Colonic mucosa (tissue), 4 donors: ENCODE results near the gene CACNA1D. TPM values are rescaled to one million over a fixed set of nuclear protein-coding genes. Genes with fewer than 3 reads are reported as not detected.

Source experiments
- DNase-seq: peaks from one replicate; pipeline ENCODE4 v3.0.0-alpha.2; 2020
- H3K27ac ChIP-seq: fragments of 200-600 bp; one replicate; pipeline ENCODE4 v1.8.0; 2021
- H3K27me3 ChIP-seq: fragments of 200-600 bp; one replicate; pipeline ENCODE4 v1.8.0; 2021
- H3K36me3 ChIP-seq: fragments of 200-600 bp; one replicate; pipeline ENCODE4 v1.8.0; 2021
- H3K4me1 ChIP-seq: fragments of 200-600 bp; one replicate; pipeline ENCODE4 v1.8.0; 2021; ENCODE audit warnings: mild to moderate bottlenecking
- H3K4me3 ChIP-seq: fragments of 200-600 bp; one replicate; pipeline ENCODE4 v1.8.0; 2021
- H3K9ac ChIP-seq, 2 donors: one replicate each; pipeline ENCODE4 v1.7.0; 2013; ENCODE audit warnings: control low read depth in 2 of 2, low read depth in 2 of 2, low read length in 2 of 2
- H3K9me3 ChIP-seq: fragments of 200-600 bp; one replicate; pipeline ENCODE4 v1.8.0; 2021
- CTCF ChIP-seq: fragments of 200-600 bp; IDR thresholded peaks from one replicate; pipeline ENCODE4 v1.8.0; 2022; ENCODE audit warnings: antibody characterized with exemption, mild to moderate bottlenecking
- intact Hi-C: fragments of 100-400 bp; cut with DNase I; formaldehyde crosslinking; loops from one replicate; pipeline ENCODE4 v1.14.1; 2022
- total RNA-seq, 2 donors: library from RNA; stranded (reverse); fragmentation: NEBNext Ultra II Directional in 1 of 2; extraction: Animal tissue kit (Norgen Biotek cat#: 25700) in 1 of 2; gene quantifications; one replicate each; pipeline ENCODE4 v1.2.1, GENCODE V29; 2021
- donor health status: healthy.
- donor health status: DM: no; HTN: no; CAD: no.
- donor health status: DM: no; HTN: no; CAD: no.

Gene CACNA1D
- total RNA-seq, 2 donors from 2014 or later, result 9.6 to 17.1 TPM

- TF ChIP-seq CTCF, result no peak
- Histone ChIP-seq H3K4me3 (no peak overlapping the region), H3K27me3 (no peaks in the 10 kb centered on the region), H3K27ac (no peak overlapping the region), H3K4me1 (no peaks in the 10 kb centered on the region), H3K36me3 (no peaks in the 10 kb centered on the region), H3K9me3 (no peaks in the 10 kb centered on the region), H3K9ac (no peak overlapping the region)
- intact Hi-C loops, result no loop called here
- DNase-seq, result no peak
These were observed 340.2 kb downstream of the CACNA1D start for GRCh38 chr3:53834429-53835095.

GRCh38 chr3:53835257-53835656, 340.8 kb downstream of the CACNA1D start:
- DNase-seq, result no peak
- no peak overlapping the region for H3K9ac ChIP-seq
- H3K9me3 ChIP-seq, result no peaks in the 10 kb centered on the region
- H3K27ac ChIP-seq, result no peak overlapping the region
- intact Hi-C loops, result no loop called here
- no peak for TF ChIP-seq CTCF
- H3K4me1 ChIP-seq, result no peaks in the 10 kb centered on the region
- H3K36me3 ChIP-seq, result no peaks in the 10 kb centered on the region
- no peaks in the 10 kb centered on the region for H3K27me3 ChIP-seq
- H3K4me3 ChIP-seq, result no peak overlapping the region

GRCh38 chr3:53836084-53836872, 341.9 kb downstream of the CACNA1D start:
- no peaks in the 10 kb centered on the region for H3K36me3 ChIP-seq
- H3K4me1 ChIP-seq, result no peaks in the 10 kb centered on the region

GRCh38 chr3:53837331-53837730, 342.9 kb downstream of the CACNA1D start:
- H3K4me1 ChIP-seq, result peaks cover 1% of the 10 kb centered on the region
- no peaks in the 10 kb centered on the region for H3K9me3 ChIP-seq
- no peaks in the 10 kb centered on the region for H3K27me3 ChIP-seq
- TF ChIP-seq CTCF, result no peak
- no peak for DNase-seq
- intact Hi-C loops, result no loop called here
- H3K36me3 ChIP-seq, result no peaks in the 10 kb centered on the region
- H3K4me3 ChIP-seq, result no peak overlapping the region
- no peak overlapping the region for H3K9ac ChIP-seq
- no peak overlapping the region for H3K27ac ChIP-seq

More at GRCh38 chr3:53836084-53836872, 341.9 kb downstream of the CACNA1D start:
- Histone ChIP-seq H3K9me3 (no peaks in the 10 kb centered on the region), H3K9ac (no peak overlapping the region), H3K27me3 (no peaks in the 10 kb centered on the region), H3K27ac (no peak overlapping the region), H3K4me3 (no peak overlapping the region)
- no peak for TF ChIP-seq CTCF
- intact Hi-C loops, result no loop called here
- no peak for DNase-seq

- peak overlapping the region; percentile 53 for H3K27ac ChIP-seq
- no peaks in the 10 kb centered on the region for H3K27me3 ChIP-seq
- H3K4me3 ChIP-seq, result no peak overlapping the region
- H3K36me3 ChIP-seq, result no peaks in the 10 kb centered on the region
- intact Hi-C loops, result no loop called here
- peak overlapping the region in 1 of 2 donors; percentile 66 for H3K9ac ChIP-seq
- TF ChIP-seq CTCF, result peak; percentile 19
- DNase-seq, result peak; percentile 77
- peaks cover 8% of the 10 kb centered on the region for H3K4me1 ChIP-seq
- no peaks in the 10 kb centered on the region for H3K9me3 ChIP-seq
These were observed 346.9 kb downstream of the CACNA1D start for GRCh38 chr3:53841296-53841695.
